GM21447 (cell line): Measurements from ENCODE around the gene AOPEP.
"Not testable (repeated sequence)": the region's sequence is repeated elsewhere in the genome, so short reads cannot be mapped to it uniquely, and the experiment has no call there.

Source experiments
- ATAC-seq: cut with Tn5 transposase; IDR thresholded peaks from one replicate; pipeline ENCODE4 v1.9.1; 2021; ENCODE audit not compliant: unreplicated experiment

The AOPEP gene

GRCh38 chr9:94865582-94866452 lies 139.3 kb downstream of the AOPEP start:
- no peak for ATAC-seq

- ATAC-seq, result no peak
Observed at GRCh38 chr9:94866770-94867169, 140.3 kb downstream of the AOPEP start.

- no peak for ATAC-seq
Observed at GRCh38 chr9:94867281-94867841, 140.9 kb downstream of the AOPEP start.

GRCh38 chr9:94867842-94868312 lies 141.4 kb downstream of the AOPEP start:
- ATAC-seq, result no peak

GRCh38 chr9:94868464-94868863 lies 142.0 kb downstream of the AOPEP start:
- no peak for ATAC-seq

GRCh38 chr9:94869415-94869843 lies 142.9 kb downstream of the AOPEP start:
- no peak for ATAC-seq

GRCh38 chr9:94870465-94870792 lies 143.9 kb downstream of the AOPEP start:
- no peak for ATAC-seq

- ATAC-seq, result no peak
Observed at GRCh38 chr9:94870793-94871558, 144.5 kb downstream of the AOPEP start.

GRCh38 chr9:94872083-94872833 lies 145.8 kb downstream of the AOPEP start:
- ATAC-seq, result no peak

GRCh38 chr9:94872891-94873511 lies 146.5 kb downstream of the AOPEP start:
- no peak for ATAC-seq

- ATAC-seq, result no peak
Observed at GRCh38 chr9:94874316-94874715, 147.8 kb downstream of the AOPEP start.

- peak; percentile 79 for ATAC-seq
Observed at GRCh38 chr9:94875300-94876020, 149.0 kb downstream of the AOPEP start.

GRCh38 chr9:94878804-94879203 lies 152.3 kb downstream of the AOPEP start:
- ATAC-seq, result not testable (repeated sequence)

- no peak for ATAC-seq
Observed at GRCh38 chr9:94879230-94879629, 152.7 kb downstream of the AOPEP start.

GRCh38 chr9:94881023-94881422 lies 154.5 kb downstream of the AOPEP start:
- ATAC-seq, result no peak

GRCh38 chr9:94881454-94881853 lies 155.0 kb downstream of the AOPEP start:
- no peak for ATAC-seq

GRCh38 chr9:94881940-94882339 lies 155.4 kb downstream of the AOPEP start:
- ATAC-seq, result no peak

- no peak for ATAC-seq
Observed at GRCh38 chr9:94882966-94883641, 156.6 kb downstream of the AOPEP start.

GRCh38 chr9:94885854-94886447 lies 159.5 kb downstream of the AOPEP start:
- no peak for ATAC-seq
